HFFc6 (cell line): ENCODE results near the gene C17orf75. TPM values are rescaled to one million over a fixed set of nuclear protein-coding genes. Genes with fewer than 3 reads are reported as not detected.
"Not testable (repeated sequence)": the region's sequence is repeated elsewhere in the genome, so short reads cannot be mapped to it uniquely, and the experiment has no call there.

Source experiments
- DNase-seq: peaks from one replicate; pipeline ENCODE4 v3.0.0-alpha.2; 2018
- H3K27ac Mint-ChIP-seq: 2 replicates; pipeline ENCODE4 v1.8.0; 2020; ENCODE audit warnings: mild to moderate bottlenecking, mixed read lengths
- H3K27me3 Mint-ChIP-seq: 2 replicates; pipeline ENCODE4 v1.8.0; 2021; ENCODE audit warnings: mild to moderate bottlenecking, moderate library complexity, mixed read lengths; ENCODE audit not compliant: insufficient read depth
- H3K36me3 Mint-ChIP-seq: 2 replicates; pipeline ENCODE4 v1.8.0; 2021; ENCODE audit warnings: low read depth, mixed read lengths
- H3K4me1 Mint-ChIP-seq: 2 replicates; pipeline ENCODE4 v1.8.0; 2020; ENCODE audit warnings: low read depth, mixed read lengths
- H3K4me3 Mint-ChIP-seq: 2 replicates; pipeline ENCODE4 v1.8.0; 2020; ENCODE audit warnings: mild to moderate bottlenecking, moderate library complexity, mixed read lengths
- H3K9me3 Mint-ChIP-seq: 2 replicates; pipeline ENCODE4 v1.8.0; 2020; ENCODE audit warnings: mild to moderate bottlenecking, mixed read lengths
- CTCF ChIP-seq: fragments of 200-600 bp; sonication (generic); IDR thresholded peaks from 2 replicates; pipeline ENCODE4 v1.5.0; 2021; ENCODE audit warnings: antibody characterized with exemption, mild to moderate bottlenecking
- long read RNA-seq: library from polyadenylated mRNA; unstranded; transcript quantifications from one replicate; pipeline ENCODE4 v2.0.0, GENCODE V29; 2019
- total RNA-seq, 6 experiments: library from RNA; stranded (reverse); fragmentation: NEBNext Ultra II Directional; extraction: Animal tissue kit (Norgen Biotek cat#: 25700); gene quantifications; 2 replicates in 1 of 6; 3 replicates in 5 of 6; pipeline ENCODE4 v1.2.3, GENCODE V29; 2021

Gene C17orf75, protein sequence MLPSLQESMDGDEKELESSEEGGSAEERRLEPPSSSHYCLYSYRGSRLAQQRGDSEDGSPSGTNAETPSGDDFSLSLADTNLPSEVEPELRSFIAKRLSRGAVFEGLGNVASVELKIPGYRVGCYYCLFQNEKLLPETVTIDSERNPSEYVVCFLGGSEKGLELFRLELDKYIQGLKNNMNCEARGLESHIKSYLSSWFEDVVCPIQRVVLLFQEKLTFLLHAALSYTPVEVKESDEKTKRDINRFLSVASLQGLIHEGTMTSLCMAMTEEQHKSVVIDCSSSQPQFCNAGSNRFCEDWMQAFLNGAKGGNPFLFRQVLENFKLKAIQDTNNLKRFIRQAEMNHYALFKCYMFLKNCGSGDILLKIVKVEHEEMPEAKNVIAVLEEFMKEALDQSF
- 10 to 100 TPM; 16.4 to 25.9 (median 23.9) TPM for total RNA-seq
- long read RNA-seq, transcript C17orf75-202 (10 exons, 1,642 nt) = major isoform, 14 of 22 reads
- long read RNA-seq, partial matches to known transcripts = 1 of 22 reads
- long read RNA-seq, other reads (novel, unspliced or antisense) = 7 of 22 reads

- Mint-ChIP-seq H3K27me3 (no peaks in the 10 kb centered on the region), H3K27ac (peak within 1 kb of the TSS; percentile 89), H3K9me3 (no peaks in the 10 kb centered on the region), H3K4me3 (peak within 1 kb of the TSS; percentile 94), H3K36me3 (no peaks in the 10 kb centered on the region; the same call in 1 of the 2 replicates), H3K4me1 (peaks cover 24% of the 10 kb centered on the region)
- TF ChIP-seq CTCF = no peak
- DNase-seq = peak; percentile 59
These were observed at the start of gene C17orf75 for GRCh38 chr17:32341857-32342602. Gene C17orf75, minus strand, starts transcription at chr17:32342173. Its CDS starts 34 bp downstream, at chr17:32342139.

- H3K9me3 Mint-ChIP-seq = no peaks in the 10 kb centered on the region
- DNase-seq = no peak
- peaks cover 11% of the 10 kb centered on the region; the same call in 1 of the 2 replicates for H3K4me1 Mint-ChIP-seq
- H3K27me3 Mint-ChIP-seq = peaks cover 4% of the 10 kb centered on the region; the same call in 1 of the 2 replicates
- peaks cover 9% of the 10 kb centered on the region; the same call in 1 of the 2 replicates for H3K36me3 Mint-ChIP-seq
- TF ChIP-seq CTCF = no peak
- H3K27ac Mint-ChIP-seq = no peak overlapping the region
- H3K4me3 Mint-ChIP-seq = no peak overlapping the region
These were observed 46.9 kb upstream of the C17orf75 start for GRCh38 chr17:32388613-32389459.

DNA sequence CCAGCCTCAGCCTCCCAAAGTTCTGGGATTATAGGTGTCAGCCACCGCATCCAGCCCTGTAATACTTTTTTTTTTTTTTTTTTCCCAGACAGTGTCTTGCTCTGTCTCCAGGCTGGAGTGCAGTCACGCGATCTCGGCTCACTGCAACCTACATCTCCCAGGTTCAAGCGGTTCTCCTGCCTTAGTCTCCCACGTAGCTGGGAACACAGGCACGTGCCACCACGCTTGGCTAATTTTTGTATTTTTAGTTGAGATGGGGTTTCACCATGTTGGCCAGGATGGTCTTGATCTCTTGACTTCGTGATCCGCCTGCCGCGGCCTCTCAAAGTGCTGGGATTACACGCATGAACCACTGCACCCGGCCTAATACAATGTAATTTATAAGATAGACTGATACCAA is 46.2 kb upstream of the C17orf75 start:
- H3K27ac Mint-ChIP-seq, H3K4me3 Mint-ChIP-seq, H3K27me3 Mint-ChIP-seq, DNase-seq, H3K9me3 Mint-ChIP-seq: not testable (repeated sequence)
- Mint-ChIP-seq H3K36me3 (peaks cover 12% of the 10 kb centered on the region), H3K4me1 (peaks cover 11% of the 10 kb centered on the region; the same call in 1 of the 2 replicates)

GRCh38 chr17:32386844-32387243 is 44.9 kb upstream of the C17orf75 start:
- H3K4me3 Mint-ChIP-seq = no peak overlapping the region
- H3K9me3 Mint-ChIP-seq = no peaks in the 10 kb centered on the region
- peaks cover 21% of the 10 kb centered on the region for H3K4me1 Mint-ChIP-seq
- no peak for TF ChIP-seq CTCF
- H3K27me3 Mint-ChIP-seq = peaks cover 4% of the 10 kb centered on the region; the same call in 1 of the 2 replicates
- DNase-seq = no peak
- peaks cover 25% of the 10 kb centered on the region for H3K36me3 Mint-ChIP-seq
- H3K27ac Mint-ChIP-seq = no peak overlapping the region

DNA sequence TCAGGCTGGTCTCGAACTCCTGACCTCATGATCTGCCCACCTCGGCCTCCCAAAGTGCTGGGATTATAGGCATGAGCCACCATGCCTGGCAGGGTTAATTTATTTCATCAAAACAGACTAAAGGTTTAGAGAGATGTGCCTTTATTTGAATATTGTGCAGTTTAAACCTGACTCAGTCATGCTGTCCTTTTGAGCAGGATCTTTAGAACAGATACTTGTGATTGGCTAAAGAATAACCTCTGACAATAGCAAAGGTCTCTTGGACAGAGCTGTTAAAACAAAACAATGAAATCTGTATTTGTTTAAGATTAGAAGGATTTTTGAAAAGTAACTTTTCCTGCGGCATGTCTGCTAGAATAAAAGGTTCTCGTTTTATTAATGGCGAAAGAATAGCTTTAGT is 44.0 kb upstream of the C17orf75 start:
- Mint-ChIP-seq H3K27ac (peak overlapping the region; percentile 6; the same call in 1 of the 2 replicates), H3K27me3 (peaks cover 4% of the 10 kb centered on the region; the same call in 1 of the 2 replicates), H3K9me3 (no peaks in the 10 kb centered on the region), H3K4me3 (no peak overlapping the region), H3K36me3 (peaks cover 29% of the 10 kb centered on the region), H3K4me1 (peaks cover 21% of the 10 kb centered on the region)
- no peak for TF ChIP-seq CTCF
- no peak for DNase-seq
